OCI-LY1 (cell line): ENCODE results near the gene RNU5B-1.
"Not testable (repeated sequence)": the region's sequence is repeated elsewhere in the genome, so short reads cannot be mapped to it uniquely, and the experiment has no call there.

Experiments used
- H2AFZ ChIP-seq: fragments of 200-600 bp; sonication (generic), shearing (Covaris generic); 2 replicates; pipeline ENCODE4 v1.6.0; 2014; ENCODE audit warnings: antibody characterized with exemption, mild to moderate bottlenecking, low read length
- H3F3A ChIP-seq: fragments of 200-600 bp; sonication (generic), shearing (Covaris generic); 2 replicates; pipeline ENCODE4 v1.6.0; 2014; ENCODE audit warnings: mild to moderate bottlenecking, antibody characterized with exemption, low read length, moderate library complexity; ENCODE audit not compliant: insufficient read depth
- H3K27ac ChIP-seq: fragments of 200-600 bp; sonication (generic); 2 replicates; pipeline ENCODE4 v1.5.1; 2014; ENCODE audit warnings: low read length, mixed run types, mild to moderate bottlenecking, low read depth; ENCODE audit not compliant: poor library complexity, severe bottlenecking
- H3K27me3 ChIP-seq: fragments of 200-600 bp; sonication (generic); 2 replicates; pipeline ENCODE4 v1.6.0; 2014; ENCODE audit warnings: antibody characterized with exemption, mild to moderate bottlenecking, low read length, moderate library complexity; ENCODE audit not compliant: insufficient read depth
- H3K36me3 ChIP-seq: fragments of 200-600 bp; sonication (generic); 2 replicates; pipeline ENCODE4 v1.6.1; 2014; ENCODE audit warnings: mild to moderate bottlenecking, antibody characterized with exemption, low read length, moderate library complexity, mixed read lengths; ENCODE audit not compliant: insufficient read depth
- H3K4me1 ChIP-seq: fragments of 200-600 bp; sonication (generic); 2 replicates; pipeline ENCODE4 v1.5.1; 2014; ENCODE audit warnings: mild to moderate bottlenecking, low read length, moderate library complexity; ENCODE audit not compliant: insufficient read depth, severe bottlenecking
- H3K4me2 ChIP-seq: fragments of 200-600 bp; sonication (generic), shearing (Covaris generic); 2 replicates; pipeline ENCODE4 v1.6.1; 2014; ENCODE audit warnings: low read length
- H3K4me3 ChIP-seq: fragments of 200-600 bp; sonication (generic); 2 replicates; pipeline ENCODE4 v1.5.1; 2014; ENCODE audit warnings: low read length, low read depth, mild to moderate bottlenecking, mixed read lengths; ENCODE audit not compliant: poor library complexity, severe bottlenecking
- H3K79me2 ChIP-seq: fragments of 200-600 bp; shearing (Covaris generic); 2 replicates; pipeline ENCODE4 v1.6.1; 2016; ENCODE audit warnings: mixed run types, low read length, mixed read lengths; ENCODE audit not compliant: insufficient read depth
- H3K9ac ChIP-seq: fragments of 200-600 bp; sonication (generic), shearing (Covaris generic); 2 replicates; pipeline ENCODE4 v1.6.1; 2014; ENCODE audit warnings: mild to moderate bottlenecking, low read length, mixed read lengths
- H3K9me2 ChIP-seq: fragments of 200-600 bp; sonication (generic), shearing (Covaris generic); 2 replicates; pipeline ENCODE4 v1.6.1; 2014; ENCODE audit warnings: low read depth, mild to moderate bottlenecking, low read length, mixed read lengths
- H3K9me3 ChIP-seq: fragments of 200-600 bp; shearing (Covaris generic); 2 replicates; pipeline ENCODE4 v1.6.1; 2014; ENCODE audit warnings: low read length, mixed read lengths
- H4K20me1 ChIP-seq: fragments of 200-600 bp; sonication (generic), shearing (Covaris generic); 2 replicates; pipeline ENCODE4 v1.6.0; 2016; ENCODE audit warnings: mild to moderate bottlenecking, low read length; ENCODE audit not compliant: insufficient read depth
- EZH2 ChIP-seq: fragments of 200-600 bp; sonication (generic), shearing (Covaris generic); IDR thresholded peaks from 2 replicates; pipeline ENCODE4 v1.8.0; 2017; ENCODE audit warnings: borderline replicate concordance, mixed run types, mild to moderate bottlenecking, antibody characterized with exemption, low read length, moderate library complexity, mixed read lengths
- TF ChIP-seq, protein P1 (sequence below): fragments of 200-600 bp; sonication (generic), shearing (Covaris generic); IDR thresholded peaks from 2 replicates; pipeline ENCODE4 v1.5.1; 2017; ENCODE audit warnings: mild to moderate bottlenecking, antibody characterized with exemption, low read length, moderate library complexity, mixed read lengths

The RNU5B-1 gene

DNA sequence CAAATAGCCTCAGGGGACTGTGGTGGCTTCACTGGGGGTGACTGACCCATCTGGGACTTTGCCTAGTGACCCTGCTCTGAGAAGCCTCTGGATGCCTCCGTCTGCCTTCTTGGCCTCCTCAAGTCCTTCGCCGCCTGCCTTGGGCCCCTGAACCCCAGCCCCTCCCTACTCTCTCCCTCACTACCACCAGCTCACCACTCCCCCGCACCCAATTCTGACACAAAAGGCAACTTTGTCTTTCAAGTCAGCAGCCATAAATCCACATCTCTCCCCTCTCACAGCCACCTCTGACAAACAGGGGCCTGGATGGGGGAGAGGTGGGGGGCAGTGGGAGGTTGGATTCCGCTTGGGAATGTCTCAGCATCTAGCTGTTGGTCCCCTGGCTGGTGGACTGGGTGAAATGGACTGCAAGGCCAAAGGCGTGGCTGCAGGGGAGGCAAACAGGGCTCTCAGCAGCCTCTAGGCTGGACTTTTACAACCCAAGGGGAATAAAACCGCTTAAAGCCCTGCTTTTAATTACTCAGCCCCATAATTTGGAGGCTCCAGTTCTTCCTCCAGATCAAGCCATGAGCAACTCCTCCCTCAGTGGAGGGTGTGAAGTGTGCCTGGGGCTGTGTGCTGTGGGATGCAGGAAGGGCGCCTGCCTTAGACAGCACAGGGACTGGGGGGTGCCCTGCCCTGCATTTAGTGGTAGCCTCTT, 39.9 kb downstream of the RNU5B-1 start:
- Histone ChIP-seq H3K4me1 (no peaks in the 10 kb centered on the region), H3K9me3 (no peaks in the 10 kb centered on the region), H3K36me3 (no peaks in the 10 kb centered on the region), H2AFZ (no peak overlapping the region), H3K9me2 (no peaks in the 10 kb centered on the region), H3K79me2 (no peaks in the 10 kb centered on the region), H3K4me3 (no peak overlapping the region), H4K20me1 (no peaks in the 10 kb centered on the region), H3F3A (no peaks in the 10 kb centered on the region), H3K27me3 (peaks cover 13% of the 10 kb centered on the region; the same call in 1 of the 2 replicates), H3K4me2 (no peak overlapping the region), H3K27ac (no peak overlapping the region), H3K9ac (no peak overlapping the region)
- TF ChIP-seq, protein P1, sequence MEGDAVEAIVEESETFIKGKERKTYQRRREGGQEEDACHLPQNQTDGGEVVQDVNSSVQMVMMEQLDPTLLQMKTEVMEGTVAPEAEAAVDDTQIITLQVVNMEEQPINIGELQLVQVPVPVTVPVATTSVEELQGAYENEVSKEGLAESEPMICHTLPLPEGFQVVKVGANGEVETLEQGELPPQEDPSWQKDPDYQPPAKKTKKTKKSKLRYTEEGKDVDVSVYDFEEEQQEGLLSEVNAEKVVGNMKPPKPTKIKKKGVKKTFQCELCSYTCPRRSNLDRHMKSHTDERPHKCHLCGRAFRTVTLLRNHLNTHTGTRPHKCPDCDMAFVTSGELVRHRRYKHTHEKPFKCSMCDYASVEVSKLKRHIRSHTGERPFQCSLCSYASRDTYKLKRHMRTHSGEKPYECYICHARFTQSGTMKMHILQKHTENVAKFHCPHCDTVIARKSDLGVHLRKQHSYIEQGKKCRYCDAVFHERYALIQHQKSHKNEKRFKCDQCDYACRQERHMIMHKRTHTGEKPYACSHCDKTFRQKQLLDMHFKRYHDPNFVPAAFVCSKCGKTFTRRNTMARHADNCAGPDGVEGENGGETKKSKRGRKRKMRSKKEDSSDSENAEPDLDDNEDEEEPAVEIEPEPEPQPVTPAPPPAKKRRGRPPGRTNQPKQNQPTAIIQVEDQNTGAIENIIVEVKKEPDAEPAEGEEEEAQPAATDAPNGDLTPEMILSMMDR = no peak
- TF ChIP-seq EZH2 = no peak

DNA sequence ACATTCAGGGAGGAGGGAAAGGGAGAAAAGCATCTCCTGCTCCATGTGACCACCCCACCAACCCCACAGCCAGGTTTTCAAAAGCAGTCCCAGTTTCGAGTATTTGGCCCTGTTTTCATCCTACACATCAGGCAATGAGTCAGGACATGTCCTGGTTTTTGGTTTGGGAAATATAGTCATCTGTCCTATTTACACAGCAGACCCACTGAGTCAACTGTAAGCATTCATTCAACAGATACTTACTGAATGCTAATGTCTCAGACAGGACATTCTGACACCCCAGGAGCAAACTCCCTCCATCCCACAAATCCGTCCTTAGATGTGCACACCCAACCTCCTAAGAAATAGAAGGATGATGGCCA, 40.4 kb downstream of the RNU5B-1 start:
- Histone ChIP-seq H3K4me2 (no peak overlapping the region), H3K9me3 (no peaks in the 10 kb centered on the region), H3K9me2 (no peaks in the 10 kb centered on the region), H3F3A (no peaks in the 10 kb centered on the region), H3K27ac (no peak overlapping the region), H3K27me3 (peaks cover 10% of the 10 kb centered on the region; the same call in 1 of the 2 replicates), H3K4me3 (no peak overlapping the region), H4K20me1 (no peaks in the 10 kb centered on the region), H3K9ac (no peak overlapping the region), H2AFZ (no peak overlapping the region), H3K4me1 (no peaks in the 10 kb centered on the region), H3K79me2 (no peaks in the 10 kb centered on the region), H3K36me3 (no peaks in the 10 kb centered on the region)
- no peak for TF ChIP-seq EZH2
- TF ChIP-seq, protein P1 = no peak

DNA sequence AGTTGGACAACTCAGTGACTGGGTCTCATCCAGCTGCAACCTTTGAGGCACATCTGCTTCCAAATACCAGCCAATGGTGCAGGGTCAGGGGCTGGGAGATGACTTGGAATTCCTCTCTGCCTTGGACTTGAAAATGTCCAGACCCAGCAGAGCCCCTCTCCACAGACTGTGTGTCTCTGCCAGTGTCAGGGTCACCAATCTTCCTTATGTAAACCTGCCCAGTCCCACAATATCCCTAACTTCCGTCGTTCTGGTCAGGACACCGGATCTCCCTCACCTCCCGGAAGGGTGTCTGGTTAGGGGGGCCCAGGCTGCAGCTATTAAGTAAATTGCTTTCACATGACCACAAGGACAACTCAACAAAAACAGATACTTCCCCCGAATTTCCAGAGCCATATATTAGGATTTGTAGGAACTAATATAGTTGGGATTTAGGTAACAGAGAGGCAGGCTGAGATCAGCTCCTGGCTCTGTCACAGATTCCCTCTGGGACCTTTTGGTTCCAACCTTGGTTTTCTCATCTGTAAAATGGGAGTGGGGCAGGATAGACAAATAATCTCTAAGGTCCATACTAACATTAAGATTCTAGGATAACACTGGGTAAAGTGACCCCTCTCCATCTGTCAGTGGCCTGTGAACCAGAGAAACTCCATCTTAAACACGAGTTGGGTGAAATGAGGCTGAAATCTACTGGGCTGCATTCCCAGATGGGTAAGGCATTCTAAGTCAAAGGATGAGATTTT, 42.5 kb downstream of the RNU5B-1 start:
- TF ChIP-seq EZH2 = no peak
- TF ChIP-seq, protein P1 = no peak
- no peak overlapping the region for H3K9ac ChIP-seq
- H3K4me1 ChIP-seq = no peaks in the 10 kb centered on the region
- H3K9me3 ChIP-seq = peaks cover 3% of the 10 kb centered on the region
- no peak overlapping the region for H3K27ac ChIP-seq
- H3K9me2 ChIP-seq = no peaks in the 10 kb centered on the region
- no peaks in the 10 kb centered on the region for H3F3A ChIP-seq
- no peaks in the 10 kb centered on the region for H3K79me2 ChIP-seq
- peaks cover 6% of the 10 kb centered on the region; the same call in 1 of the 2 replicates for H3K27me3 ChIP-seq
- no peak overlapping the region for H3K4me3 ChIP-seq
- H2AFZ ChIP-seq = no peak overlapping the region
- H3K36me3 ChIP-seq = no peaks in the 10 kb centered on the region
- H3K4me2 ChIP-seq = no peak overlapping the region
- no peaks in the 10 kb centered on the region for H4K20me1 ChIP-seq

DNA sequence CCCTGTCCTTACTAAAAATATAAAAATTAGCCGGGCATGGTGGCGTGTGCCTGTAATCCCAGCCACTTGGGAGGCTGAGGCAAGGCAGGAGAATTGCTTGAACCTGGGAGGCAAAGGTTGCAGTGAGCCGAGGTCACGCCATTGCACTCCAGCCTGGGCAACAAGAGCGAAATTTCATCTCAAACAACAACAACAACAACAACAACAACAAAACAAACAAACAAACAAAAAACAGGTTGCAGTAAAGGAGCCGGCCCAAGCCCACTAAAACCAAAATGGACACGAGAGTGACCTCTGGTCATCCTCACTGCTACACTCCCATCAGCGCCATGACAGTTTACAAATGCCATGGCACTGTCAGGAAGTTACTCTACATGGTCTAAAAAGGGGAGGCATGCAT, 43.3 kb downstream of the RNU5B-1 start:
- H3F3A ChIP-seq, H3K36me3 ChIP-seq, H3K9me2 ChIP-seq, H3K9me3 ChIP-seq, H3K27ac ChIP-seq, H3K4me1 ChIP-seq, H3K4me2 ChIP-seq, H3K4me3 ChIP-seq, H3K79me2 ChIP-seq, H3K9ac ChIP-seq, H4K20me1 ChIP-seq, H2AFZ ChIP-seq, H3K27me3 ChIP-seq: not testable (repeated sequence)
